Heart left ventricle (tissue), 16 donors: ENCODE results near the gene CD27. TPM values are rescaled to one million over a fixed set of nuclear protein-coding genes. Genes with fewer than 3 reads are reported as not detected.

ENCODE experiments used
- ATAC-seq, 4 donors: fragments of 200-7000 bp; cut with Tn5 transposase; one replicate each; pipeline ENCODE4 v1.9.1; 2020 to 2022; ENCODE audit warnings: moderate library complexity in 4 of 4, mild to moderate bottlenecking in 3 of 4, moderate number of reproducible peaks in 1 of 4
- DNase-seq, 5 donors: peaks; one replicate each; pipeline ENCODE4 v3.0.0-alpha.2; 2020
- H3K27ac ChIP-seq, 12 donors: fragments of 200-600 bp; sonication (generic) in 4 of 12; one replicate each; pipeline versions ENCODE4 v1.5.0 to v1.8.0; 2016 to 2022; ENCODE audit warnings: mild to moderate bottlenecking in 2 of 12
- H3K27me3 ChIP-seq, 9 donors: fragments of 200-600 bp; sonication (generic) in 2 of 9; one replicate each; pipeline versions ENCODE4 v1.5.1 to v1.8.0; 2016 to 2022; ENCODE audit warnings: mild to moderate bottlenecking in 3 of 9
- H3K36me3 ChIP-seq, 9 donors: fragments of 200-600 bp; sonication (generic) in 2 of 9; one replicate each; pipeline versions ENCODE4 v1.5.0 to v1.8.0; 2018 to 2022; ENCODE audit warnings: mild to moderate bottlenecking in 2 of 9
- H3K4me1 ChIP-seq, 12 donors: fragments of 200-600 bp; sonication (generic) in 4 of 12; one replicate each; pipeline versions ENCODE4 v1.5.0 to v1.8.0; 2016 to 2022; ENCODE audit warnings: mild to moderate bottlenecking in 3 of 12
- H3K4me3 ChIP-seq, 12 donors: fragments of 200-600 bp; sonication (generic) in 4 of 12; one replicate each; pipeline versions ENCODE4 v1.5.0 to v1.8.0; 2017 to 2022; ENCODE audit warnings: mild to moderate bottlenecking in 9 of 12, moderate library complexity in 4 of 12
- H3K9me3 ChIP-seq, 12 donors: fragments of 200-600 bp; sonication (generic) in 4 of 12; one replicate each; pipeline versions ENCODE4 v1.5.0 to v1.8.0; 2016 to 2022; ENCODE audit warnings: mild to moderate bottlenecking in 1 of 12
- CTCF ChIP-seq, 12 donors: fragments of 200-600 bp; sonication (generic) in 4 of 12; IDR thresholded peaks; one replicate each; pipeline versions ENCODE4 v1.5.0 to v1.8.0; 2018 to 2022; ENCODE audit warnings: antibody characterized with exemption in 12 of 12, mild to moderate bottlenecking in 5 of 12
- POLR2A ChIP-seq, 2 donors: fragments of 450-650 bp; IDR thresholded peaks; one replicate each; pipeline ENCODE4 v1.6.1; 2017; ENCODE audit warnings: antibody characterized with exemption in 2 of 2, mild to moderate bottlenecking in 2 of 2, moderate library complexity in 2 of 2
- WGBS, 4 donors: extraction: QIAGEN DNeasy Blood & Tissue Kit in 2 of 4; methylation state at CpG; one replicate each; pipeline versions ENCODE4 v1.1.5 to v1.1.7; 2013 to 2018; 5-methylcytosine and 5-hydroxymethylcytosine counted together
- intact Hi-C, 10 donors: fragments of 100-400 bp; cut with DNase I; formaldehyde crosslinking; loops; one replicate each; pipeline versions ENCODE4 v1.11.1 to v1.14.2; 2022
- long read RNA-seq, 3 donors: library from polyadenylated mRNA; unstranded; transcript quantifications; one replicate each; pipeline ENCODE4 v2.0.0, GENCODE V29; 2020 to 2021
- polyA plus RNA-seq, 2 donors: library from polyadenylated mRNA; stranded (reverse); fragments of 200-250 nt; gene quantifications; one replicate each; pipeline ENCODE4 v1.2.3, GENCODE V29; 2013
- total RNA-seq, 9 donors: library from RNA; depleted of rRNA in 2 of 9; stranded (reverse); fragments of >200 nt in 2 of 9; fragmentation: NEBNext Ultra II Directional in 3 of 9; extraction: Animal tissue kit (Norgen Biotek cat#: 25700) in 3 of 9; gene quantifications; one replicate each; pipeline versions ENCODE4 v1.1.0 to v1.2.4, GENCODE V29; 2016 to 2023
- donor health status: ischemic (EF 13 %, LVEDD 7.1; RV severe dilation, severe dysfunction).
- donor health status: healthy with polysubstance abuse.
- donor health status: DM: no; HTN: yes; CAD: no.
- donor health status: DM: no; HTN: no; CAD: no.
- donor health status: ischemic (EF 25% LVEDD 6.9; RV normal size, moderate dysfunction).
- donor health status: ischemic (EF 25% LVEDD 5.7; RV mildly dilated, moderate dysfunction).
- donor health status: healthy.
- donor health status: DM: yes; HTN: yes; CAD: no.
- donor health status: ischemic (EF 35%, LVEDD 5.7; RV mildly dilated, moderate dysfunction).
- donor health status: nonischemic (EF 11% LVEDD 7.7; RV severe dilation, severe dysfunction).
- donor health status: DM: yes; HTN: yes; CAD: no.
- donor health status: PGD.
- donor health status: ischemic (EF 29% LVEDD 5.4; RV normal size, mild dysfunction).
- donor health status: nonischemic (EF 23%, LVEDD 6.1; RV moderate dilation, normal function).

CD27 gene
- 1 to 10 TPM in 1 of 9 donors, under 1 TPM in 3, not detected in 5; 0.27 to 5.3 (median 0.42) TPM for total RNA-seq
- polyA plus RNA-seq: under 1 TPM in 1 of 2 donors, not detected in 1; 0.19 TPM
- long read RNA-seq, donor 1, partial matches to known transcripts: 0 of 1 reads
- long read RNA-seq, donor 1, other reads (novel, unspliced or antisense): 1 of 1 reads
- long read RNA-seq, donor 2: 0 reads
- long read RNA-seq, donor 3: 0 reads

GRCh38 chr12:6444704-6445688, at the start of gene CD27:
Gene CD27, plus strand, starts transcription at chr12:6444955. Its CDS starts 141 bp downstream, at chr12:6445096.
- TF ChIP-seq CTCF (IDR thresholded peaks at IDR 0.05) (no peak), POLR2A (IDR thresholded peaks at IDR 0.05) (no peak)
- ATAC-seq (no peak), DNase-seq (no peak)
- 86 to 91% (median 88%) methylated on average over 16 of the region's 16 CpGs for WGBS, 4 donors
- H3K9me3 ChIP-seq: no peaks in the 10 kb centered on the region
- peak within 1 kb of the TSS in 1 of 12 donors; percentile 82 for H3K27ac ChIP-seq
- H3K4me1 ChIP-seq: peaks cover 0 to 4% (median under 1%) of the 10 kb centered on the region in 12 donors
- peaks cover 0 to 50% (median 15%) of the 10 kb centered on the region in 9 donors for H3K36me3 ChIP-seq
- H3K27me3 ChIP-seq: no peaks in the 10 kb centered on the region
- intact Hi-C loops: no loop called here
- peak within 1 kb of the TSS in 2 of 12 donors; percentile 25 to 53 for H3K4me3 ChIP-seq

GRCh38 chr12:6396031-6396430, 48.7 kb upstream of the CD27 start:
- Histone ChIP-seq H3K36me3 (peaks cover 0 to 15% (median 10%) of the 10 kb centered on the region in 9 donors), H3K4me1 (peaks cover 0 to 29% (median 10%) of the 10 kb centered on the region in 12 donors)
- 92 to 98% (median 94%) methylated on average over 2 of the region's 2 CpGs for WGBS, 4 donors

GRCh38 chr12:6399884-6400644, 44.7 kb upstream of the CD27 start:
- no peak overlapping the region for H3K27ac ChIP-seq
- ATAC-seq: no peak
- H3K4me3 ChIP-seq: no peak overlapping the region
- peaks cover 0 to under 1% (median 0%) of the 10 kb centered on the region in 12 donors for H3K4me1 ChIP-seq
- H3K9me3 ChIP-seq: no peaks in the 10 kb centered on the region
- no peaks in the 10 kb centered on the region for H3K27me3 ChIP-seq
- TF ChIP-seq CTCF (IDR thresholded peaks at IDR 0.05) (no peak), POLR2A (IDR thresholded peaks at IDR 0.05) (no peak)
- 93 to 95% (median 94%) methylated on average over 7 of the region's 7 CpGs for WGBS, 4 donors
- DNase-seq: no peak
- no peaks in the 10 kb centered on the region for H3K36me3 ChIP-seq
- intact Hi-C loops: no loop called here

More at GRCh38 chr12:6396031-6396430, 48.7 kb upstream of the CD27 start:
- Histone ChIP-seq H3K27ac (peak overlapping the region in 1 of 12 donors; percentile 1), H3K27me3 (no peaks in the 10 kb centered on the region), H3K4me3 (no peak overlapping the region), H3K9me3 (no peaks in the 10 kb centered on the region)
- intact Hi-C loops: no loop called here
- DNase-seq: no peak
- TF ChIP-seq CTCF (IDR thresholded peaks at IDR 0.05) (no peak), POLR2A (IDR thresholded peaks at IDR 0.05) (no peak)
- no peak for ATAC-seq
